Measurements from ENCODE around the gene PRAMEF10. TPM values are rescaled to one million over a fixed set of nuclear protein-coding genes. Genes with fewer than 3 reads are reported as not detected.

Gene PRAMEF10
- total RNA-seq, result not detected in 2 replicates

DNA sequence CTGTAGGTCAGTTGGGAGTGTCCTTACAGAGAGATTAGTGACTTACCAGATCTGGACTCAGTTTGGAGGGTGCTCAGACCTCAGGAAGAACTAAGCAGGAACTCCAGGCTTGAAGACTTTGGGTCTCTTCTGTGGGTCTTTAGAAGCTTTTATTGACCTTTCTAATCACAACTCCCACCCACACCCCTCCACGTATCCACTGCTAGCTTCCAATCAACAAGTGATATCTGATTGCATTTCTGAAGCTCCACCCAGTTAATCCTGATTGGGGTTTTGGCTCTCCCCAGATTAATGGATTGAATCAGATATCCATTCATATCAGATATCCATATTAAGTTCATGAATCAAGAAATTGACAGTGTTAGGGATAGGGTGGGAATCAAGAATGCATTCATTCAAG lies at the start of gene PRAMEF10:
Gene PRAMEF10 (minus strand): TSS at position 101 of the 400 bp plus-strand sequence. CDS start 2,423 bp downstream, outside the sequence.

GRCh38 chr1:12947480-12947879 lies 49.4 kb upstream of the PRAMEF10 start, which contains the start of gene PRAMEF6:
TSS of gene PRAMEF6 (minus strand) at chr1:12947580. CDS start at chr1:12942518, 5,062 bp downstream.

DNA sequence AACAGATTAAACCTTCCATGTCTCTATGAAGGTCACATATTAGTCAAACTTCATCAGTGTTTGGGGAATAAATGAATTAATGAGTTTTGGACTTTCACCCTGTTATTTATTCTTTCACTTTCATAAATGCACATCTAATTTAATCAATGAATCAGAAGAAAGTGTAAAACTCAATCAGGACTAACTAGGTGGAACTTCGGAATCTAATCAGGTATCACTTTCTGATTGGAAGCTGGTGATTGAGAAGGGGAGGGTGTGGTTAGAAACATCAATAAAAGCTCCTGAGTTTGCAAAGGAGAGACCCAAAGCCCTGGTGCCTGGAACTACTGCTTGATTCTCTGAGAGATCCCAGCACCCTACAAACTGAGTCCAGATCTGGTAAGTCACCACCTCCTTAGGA lies 18.2 kb upstream of the PRAMEF10 start, which contains the start of gene PRAMEF7:
Gene PRAMEF7 (plus strand): TSS at position 301 of the 400 bp plus-strand sequence. CDS start 1,083 bp downstream, outside the sequence.

DNA sequence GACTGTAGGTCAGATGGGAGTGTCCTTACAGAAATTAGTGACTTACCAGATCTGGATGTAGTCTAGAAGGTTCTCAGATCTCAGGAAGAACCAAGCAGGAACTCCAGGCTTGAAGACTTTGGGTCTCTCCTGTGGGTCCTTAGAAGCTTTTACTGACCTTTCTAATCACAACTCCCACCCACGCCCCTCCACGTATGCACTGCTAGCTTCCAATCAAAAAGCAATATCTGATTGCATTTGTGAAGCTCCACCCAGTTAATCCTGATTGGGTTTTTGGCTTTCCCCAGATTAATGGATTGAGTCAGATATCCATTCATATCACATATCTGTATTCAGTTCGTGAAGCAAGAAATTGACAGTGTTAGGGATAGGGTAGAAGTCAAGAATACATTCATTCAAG lies 12.0 kb downstream of the PRAMEF10 start, which contains the start of gene PRAMEF4:
Gene PRAMEF4 (minus strand): TSS at position 101 of the 400 bp plus-strand sequence. CDS start 2,807 bp downstream, outside the sequence.

GRCh38 chr1:12856786-12857185 lies 41.3 kb downstream of the PRAMEF10 start, which contains the start of gene PRAMEF2:
TSS of gene PRAMEF2 (plus strand) at chr1:12857086. CDS start at chr1:12859010, 1,924 bp downstream.

GRCh38 chr1:12848620-12849019 lies 49.5 kb downstream of the PRAMEF10 start, which contains the start of gene HNRNPCL1:
TSS of gene HNRNPCL1 (minus strand) at chr1:12848720. CDS start at chr1:12848289, 431 bp downstream.

Other genes starting within 250 kb of the PRAMEF10 start
- gene AADACL3, start 182.2 kb downstream of the PRAMEF10 start, total RNA-seq, result not detected in 2 replicates
- gene CFAP107, start 152.1 kb downstream of the PRAMEF10 start, total RNA-seq, result not detected in 2 replicates
- not detected in 2 replicates for gene PRAMEF12, start 124.5 kb downstream of the PRAMEF10 start, total RNA-seq
- gene PRAMEF1, start 106.9 kb downstream of the PRAMEF10 start, total RNA-seq, result not detected in 2 replicates
- gene PRAMEF11, start 66.9 kb downstream of the PRAMEF10 start, total RNA-seq, result not detected in 2 replicates
- not detected in 2 replicates for gene HNRNPCL1, start 49.5 kb downstream of the PRAMEF10 start, total RNA-seq
- gene PRAMEF2, start 41.2 kb downstream of the PRAMEF10 start, total RNA-seq, result not detected in 2 replicates
- not detected in 2 replicates for gene PRAMEF4, start 12.1 kb downstream of the PRAMEF10 start, total RNA-seq
- gene PRAMEF7, start 18.3 kb upstream of the PRAMEF10 start, total RNA-seq, result not detected in 2 replicates
- not detected in 2 replicates for gene PRAMEF6, start 49.3 kb upstream of the PRAMEF10 start, total RNA-seq
- not detected in 2 replicates for gene PRAMEF27, start 158.3 kb upstream of the PRAMEF10 start, total RNA-seq
- gene HNRNPCL3, start 162.5 kb upstream of the PRAMEF10 start, total RNA-seq, result not detected in 2 replicates
- gene PRAMEF25, start 172.5 kb upstream of the PRAMEF10 start, total RNA-seq, result not detected in 2 replicates
- not detected in 2 replicates for gene HNRNPCL2, start 218.6 kb upstream of the PRAMEF10 start, total RNA-seq